ENCODE measurements around the gene SPDYC.
A peak's percentile ranks its signal among the peaks of the same experiment; 100 is the strongest.

Gene SPDYC

GRCh38 chr11:65152122-65152521 is 17.9 kb upstream of the SPDYC start:
- Histone ChIP-seq H3K27me3 (ENCODE audit: insufficient read depth, low read length) (no peaks in the 10 kb centered on the region), H3K79me2 (ENCODE audit: control insufficient read depth, insufficient read depth, low read length, unreplicated experiment) (no peaks in the 10 kb centered on the region), H2AFZ (ENCODE audit: low read length, unreplicated experiment) (no peak overlapping the region), H3K4me1 (ENCODE audit: control insufficient read depth, insufficient read depth, low read length, unreplicated experiment) (peaks cover 10% of the 10 kb centered on the region), H3K27ac (ENCODE audit: low read depth, low read length) (no peak overlapping the region), H3K4me3 (ENCODE audit: low read depth, low read length) (no peak overlapping the region), H3K36me3 (ENCODE audit: insufficient read depth, low read length) (no peaks in the 10 kb centered on the region)

- Histone ChIP-seq H3K79me2 (ENCODE audit: control insufficient read depth, insufficient read depth, low read length, unreplicated experiment) (no peaks in the 10 kb centered on the region), H3K27ac (ENCODE audit: low read depth, low read length) (no peak overlapping the region), H2AFZ (ENCODE audit: low read length, unreplicated experiment) (no peak overlapping the region), H3K27me3 (ENCODE audit: insufficient read depth, low read length) (no peaks in the 10 kb centered on the region), H3K36me3 (ENCODE audit: insufficient read depth, low read length) (no peaks in the 10 kb centered on the region), H3K4me1 (ENCODE audit: control insufficient read depth, insufficient read depth, low read length, unreplicated experiment) (no peaks in the 10 kb centered on the region), H3K4me3 (ENCODE audit: low read depth, low read length) (no peak overlapping the region)
Measured at GRCh38 chr11:65156256-65156655, 13.8 kb upstream of the SPDYC start.

- H3K4me1 ChIP-seq (ENCODE audit: control insufficient read depth, insufficient read depth, low read length, unreplicated experiment), result no peaks in the 10 kb centered on the region
Measured at GRCh38 chr11:65156926-65157325, 13.1 kb upstream of the SPDYC start.

GRCh38 chr11:65157336-65157735 is 12.7 kb upstream of the SPDYC start:
- no peak overlapping the region for H3K27ac ChIP-seq (ENCODE audit: low read depth, low read length)
- H3K36me3 ChIP-seq (ENCODE audit: insufficient read depth, low read length), result no peaks in the 10 kb centered on the region
- no peaks in the 10 kb centered on the region for H3K79me2 ChIP-seq (ENCODE audit: control insufficient read depth, insufficient read depth, low read length, unreplicated experiment)
- H2AFZ ChIP-seq (ENCODE audit: low read length, unreplicated experiment), result no peak overlapping the region
- no peaks in the 10 kb centered on the region for H3K27me3 ChIP-seq (ENCODE audit: insufficient read depth, low read length)
- H3K4me1 ChIP-seq (ENCODE audit: control insufficient read depth, insufficient read depth, low read length, unreplicated experiment), result no peaks in the 10 kb centered on the region
- no peak overlapping the region for H3K4me3 ChIP-seq (ENCODE audit: low read depth, low read length)

More at GRCh38 chr11:65156926-65157325, 13.1 kb upstream of the SPDYC start:
- no peak overlapping the region for H3K4me3 ChIP-seq (ENCODE audit: low read depth, low read length)
- no peak overlapping the region for H2AFZ ChIP-seq (ENCODE audit: low read length, unreplicated experiment)
- H3K36me3 ChIP-seq (ENCODE audit: insufficient read depth, low read length), result no peaks in the 10 kb centered on the region
- H3K79me2 ChIP-seq (ENCODE audit: control insufficient read depth, insufficient read depth, low read length, unreplicated experiment), result no peaks in the 10 kb centered on the region
- H3K27me3 ChIP-seq (ENCODE audit: insufficient read depth, low read length), result no peaks in the 10 kb centered on the region
- no peak overlapping the region for H3K27ac ChIP-seq (ENCODE audit: low read depth, low read length)

- Histone ChIP-seq H2AFZ (ENCODE audit: low read length, unreplicated experiment) (no peak overlapping the region), H3K4me3 (ENCODE audit: low read depth, low read length) (no peak overlapping the region), H3K36me3 (ENCODE audit: insufficient read depth, low read length) (no peaks in the 10 kb centered on the region), H3K4me1 (ENCODE audit: control insufficient read depth, insufficient read depth, low read length, unreplicated experiment) (no peaks in the 10 kb centered on the region), H3K27ac (ENCODE audit: low read depth, low read length) (no peak overlapping the region), H3K79me2 (ENCODE audit: control insufficient read depth, insufficient read depth, low read length, unreplicated experiment) (no peaks in the 10 kb centered on the region), H3K27me3 (ENCODE audit: insufficient read depth, low read length) (no peaks in the 10 kb centered on the region)
Measured at GRCh38 chr11:65159012-65159411, 11.0 kb upstream of the SPDYC start.

- H3K4me1 ChIP-seq (ENCODE audit: control insufficient read depth, insufficient read depth, low read length, unreplicated experiment), result peaks cover 3% of the 10 kb centered on the region
- H3K36me3 ChIP-seq (ENCODE audit: insufficient read depth, low read length), result no peaks in the 10 kb centered on the region
- H3K27ac ChIP-seq (ENCODE audit: low read depth, low read length), result no peak overlapping the region
- no peaks in the 10 kb centered on the region for H3K27me3 ChIP-seq (ENCODE audit: insufficient read depth, low read length)
- no peak overlapping the region for H3K4me3 ChIP-seq (ENCODE audit: low read depth, low read length)
- H3K79me2 ChIP-seq (ENCODE audit: control insufficient read depth, insufficient read depth, low read length, unreplicated experiment), result no peaks in the 10 kb centered on the region
- H2AFZ ChIP-seq (ENCODE audit: low read length, unreplicated experiment), result no peak overlapping the region
Measured at GRCh38 chr11:65160643-65161042, 9.4 kb upstream of the SPDYC start.

- Histone ChIP-seq H3K36me3 (ENCODE audit: insufficient read depth, low read length) (no peaks in the 10 kb centered on the region), H3K4me1 (ENCODE audit: control insufficient read depth, insufficient read depth, low read length, unreplicated experiment) (peaks cover 7% of the 10 kb centered on the region), H2AFZ (ENCODE audit: low read length, unreplicated experiment) (no peak overlapping the region), H3K79me2 (ENCODE audit: control insufficient read depth, insufficient read depth, low read length, unreplicated experiment) (no peaks in the 10 kb centered on the region), H3K27me3 (ENCODE audit: insufficient read depth, low read length) (no peaks in the 10 kb centered on the region), H3K27ac (ENCODE audit: low read depth, low read length) (no peak overlapping the region), H3K4me3 (ENCODE audit: low read depth, low read length) (no peak overlapping the region)
Measured at GRCh38 chr11:65163684-65164083, 6.3 kb upstream of the SPDYC start.

GRCh38 chr11:65165410-65166317 is 4.4 kb upstream of the SPDYC start:
- Histone ChIP-seq H3K27ac (ENCODE audit: low read depth, low read length) (peak overlapping the region; percentile 4; the same call in 1 of the 2 replicates), H3K4me1 (ENCODE audit: control insufficient read depth, insufficient read depth, low read length, unreplicated experiment) (peaks cover 7% of the 10 kb centered on the region), H3K36me3 (ENCODE audit: insufficient read depth, low read length) (no peaks in the 10 kb centered on the region)

GRCh38 chr11:65166893-65167292 is 3.1 kb upstream of the SPDYC start:
- peaks cover 7% of the 10 kb centered on the region for H3K4me1 ChIP-seq (ENCODE audit: control insufficient read depth, insufficient read depth, low read length, unreplicated experiment)

More at GRCh38 chr11:65165410-65166317, 4.4 kb upstream of the SPDYC start:
- Histone ChIP-seq H3K4me3 (ENCODE audit: low read depth, low read length) (peak overlapping the region; percentile 63), H3K27me3 (ENCODE audit: insufficient read depth, low read length) (no peaks in the 10 kb centered on the region), H2AFZ (ENCODE audit: low read length, unreplicated experiment) (peak overlapping the region; percentile 98), H3K79me2 (ENCODE audit: control insufficient read depth, insufficient read depth, low read length, unreplicated experiment) (no peaks in the 10 kb centered on the region)

GRCh38 chr11:65167656-65168055 is 2.4 kb upstream of the SPDYC start:
- H3K4me1 ChIP-seq (ENCODE audit: control insufficient read depth, insufficient read depth, low read length, unreplicated experiment), result peaks cover 7% of the 10 kb centered on the region
- no peak overlapping the region for H2AFZ ChIP-seq (ENCODE audit: low read length, unreplicated experiment)
- H3K4me3 ChIP-seq (ENCODE audit: low read depth, low read length), result no peak overlapping the region
- no peaks in the 10 kb centered on the region for H3K36me3 ChIP-seq (ENCODE audit: insufficient read depth, low read length)
- no peaks in the 10 kb centered on the region for H3K79me2 ChIP-seq (ENCODE audit: control insufficient read depth, insufficient read depth, low read length, unreplicated experiment)
- H3K27ac ChIP-seq (ENCODE audit: low read depth, low read length), result no peak overlapping the region
- no peaks in the 10 kb centered on the region for H3K27me3 ChIP-seq (ENCODE audit: insufficient read depth, low read length)

More at GRCh38 chr11:65166893-65167292, 3.1 kb upstream of the SPDYC start:
- Histone ChIP-seq H3K27ac (ENCODE audit: low read depth, low read length) (no peak overlapping the region), H3K36me3 (ENCODE audit: insufficient read depth, low read length) (no peaks in the 10 kb centered on the region), H3K4me3 (ENCODE audit: low read depth, low read length) (no peak overlapping the region), H3K27me3 (ENCODE audit: insufficient read depth, low read length) (no peaks in the 10 kb centered on the region), H2AFZ (ENCODE audit: low read length, unreplicated experiment) (no peak overlapping the region), H3K79me2 (ENCODE audit: control insufficient read depth, insufficient read depth, low read length, unreplicated experiment) (no peaks in the 10 kb centered on the region)

- H2AFZ ChIP-seq (ENCODE audit: low read length, unreplicated experiment), result peak overlapping the region; percentile 75
- H3K4me3 ChIP-seq (ENCODE audit: low read depth, low read length), result no peak overlapping the region
- peaks cover 7% of the 10 kb centered on the region for H3K4me1 ChIP-seq (ENCODE audit: control insufficient read depth, insufficient read depth, low read length, unreplicated experiment)
- no peaks in the 10 kb centered on the region for H3K79me2 ChIP-seq (ENCODE audit: control insufficient read depth, insufficient read depth, low read length, unreplicated experiment)
- no peak overlapping the region for H3K27ac ChIP-seq (ENCODE audit: low read depth, low read length)
- no peaks in the 10 kb centered on the region for H3K36me3 ChIP-seq (ENCODE audit: insufficient read depth, low read length)
- H3K27me3 ChIP-seq (ENCODE audit: insufficient read depth, low read length), result no peaks in the 10 kb centered on the region
Measured at GRCh38 chr11:65169164-65169641, 830 bp upstream of the SPDYC start.
